GM23338 (cell line): ENCODE measurements around the gene HLA-F. TPM values are rescaled to one million over a fixed set of nuclear protein-coding genes. Genes with fewer than 3 reads are reported as not detected.

Experiments
- ATAC-seq: fragments of 200-7000 bp; cut with Tn5 transposase; 3 replicates; pipeline ENCODE4 v1.9.1; 2020
- DNase-seq: peaks from one replicate; pipeline ENCODE4 v3.0.0-alpha.2; 2015; ENCODE audit warnings: low spot score
- H2AFZ ChIP-seq: fragments of 200-600 bp; sonication (generic); 2 replicates; pipeline ENCODE4 v1.8.0; 2016; ENCODE audit warnings: antibody characterized with exemption, mild to moderate bottlenecking, moderate library complexity
- H3F3A ChIP-seq: fragments of 200-600 bp; sonication (generic); replicated peaks from 2 replicates; pipeline ENCODE4 v1.8.0; 2017; ENCODE audit warnings: antibody characterized with exemption, mixed run types, low read depth
- H3K27ac ChIP-seq: fragments of 200-600 bp; sonication (generic); 2 replicates; pipeline ENCODE4 v1.6.1; 2016; ENCODE audit warnings: low read depth
- H3K27me3 ChIP-seq: fragments of 200-600 bp; sonication (generic); 2 replicates; pipeline ENCODE4 v1.8.0; 2016; ENCODE audit warnings: mild to moderate bottlenecking, mixed run types, moderate library complexity; ENCODE audit not compliant: insufficient read depth
- H3K36me3 ChIP-seq: fragments of 200-600 bp; sonication (generic); 2 replicates; pipeline ENCODE4 v1.8.0; 2016; ENCODE audit warnings: mild to moderate bottlenecking; ENCODE audit not compliant: insufficient read depth
- H3K4me1 ChIP-seq: fragments of 200-600 bp; sonication (generic); 2 replicates; pipeline ENCODE4 v1.8.0; 2016; ENCODE audit warnings: mild to moderate bottlenecking, moderate library complexity; ENCODE audit not compliant: insufficient read depth
- H3K4me2 ChIP-seq: fragments of 200-600 bp; sonication (generic); 2 replicates; pipeline ENCODE4 v1.7.1; 2017; ENCODE audit warnings: mixed run types
- H3K4me3 ChIP-seq: fragments of 200-600 bp; sonication (generic); 2 replicates; pipeline ENCODE4 v1.6.1; 2016; ENCODE audit warnings: mixed run types
- H3K79me2 ChIP-seq: fragments of 200-600 bp; sonication (generic); replicated peaks from 2 replicates; pipeline ENCODE4 v1.8.0; 2017; ENCODE audit warnings: mild to moderate bottlenecking; ENCODE audit not compliant: insufficient read depth
- H3K9me2 ChIP-seq: fragments of 200-600 bp; sonication (generic); 2 replicates; pipeline ENCODE4 v1.8.0; 2017; ENCODE audit not compliant: insufficient read depth
- H4K20me1 ChIP-seq: fragments of 200-600 bp; sonication (generic); replicated peaks from 2 replicates; pipeline ENCODE4 v1.8.0; 2017; ENCODE audit warnings: mild to moderate bottlenecking; ENCODE audit not compliant: insufficient read depth
- H3K27ac Mint-ChIP-seq: 2 replicates; pipeline ENCODE4 v1.8.0; 2020; ENCODE audit warnings: inconsistent platforms, mild to moderate bottlenecking, moderate library complexity, mixed read lengths
- H3K27me3 Mint-ChIP-seq: 3 replicates; pipeline ENCODE4 v1.8.0; 2022; ENCODE audit warnings: low read depth, mild to moderate bottlenecking, moderate library complexity, mixed read lengths, inconsistent platforms; ENCODE audit not compliant: insufficient read depth, poor library complexity
- H3K36me3 Mint-ChIP-seq: 3 replicates; pipeline ENCODE4 v1.8.0; 2021; ENCODE audit warnings: low read depth, mild to moderate bottlenecking, inconsistent platforms, moderate library complexity, mixed read lengths
- H3K4me1 Mint-ChIP-seq: 3 replicates; pipeline ENCODE4 v1.8.0; 2020; ENCODE audit warnings: mild to moderate bottlenecking, inconsistent platforms, mixed read lengths
- H3K4me3 Mint-ChIP-seq: 3 replicates; pipeline ENCODE4 v1.8.0; 2021; ENCODE audit warnings: moderate library complexity, mild to moderate bottlenecking, inconsistent platforms, mixed read lengths
- H3K9me3 Mint-ChIP-seq: 3 replicates; pipeline ENCODE4 v1.8.0; 2020; ENCODE audit warnings: moderate library complexity, mild to moderate bottlenecking, inconsistent platforms, mixed read lengths
- CREB1 ChIP-seq: fragments of 250-450 bp; sonication (Bioruptor Pico); IDR thresholded peaks from 2 replicates; pipeline ENCODE4 v1.5.0; 2020; ENCODE audit warnings: low read depth, mild to moderate bottlenecking, moderate library complexity
- EZH2phosphoT487 ChIP-seq: fragments of 200-600 bp; sonication (generic); IDR thresholded peaks from one replicate; pipeline ENCODE4 v1.8.1; 2018; ENCODE audit warnings: antibody characterized with exemption; ENCODE audit not compliant: unreplicated experiment
- JUNB ChIP-seq: IDR thresholded peaks from one replicate; pipeline ENCODE4 v1.6.1; 2016; ENCODE audit warnings: antibody characterized with exemption; ENCODE audit not compliant: unreplicated experiment
- NANOG ChIP-seq: IDR thresholded peaks from 2 replicates; pipeline ENCODE4 v1.6.1; 2016; ENCODE audit warnings: antibody characterized with exemption, borderline replicate concordance
- POLR2AphosphoS5 ChIP-seq: IDR thresholded peaks from 2 replicates; pipeline ENCODE4 v1.6.1; 2016; ENCODE audit warnings: antibody characterized with exemption, low read depth
- STAT1 ChIP-seq: IDR thresholded peaks from one replicate; pipeline ENCODE4 v1.6.1; 2016; ENCODE audit warnings: antibody characterized with exemption; ENCODE audit not compliant: unreplicated experiment
- ZNF114 ChIP-seq: fragments of 250-450 bp; sonication (Bioruptor Pico); IDR thresholded peaks from 2 replicates; pipeline ENCODE4 v1.5.0; 2020; ENCODE audit warnings: mild to moderate bottlenecking, moderate library complexity
- ZNF331 ChIP-seq: fragments of 250-450 bp; sonication (Bioruptor Pico); IDR thresholded peaks from 2 replicates; pipeline ENCODE4 v1.5.0; 2020; ENCODE audit warnings: low read depth, mild to moderate bottlenecking, moderate library complexity
- polyA plus RNA-seq: library from polyadenylated mRNA; unstranded; fragments of >200 nt; fragmentation: Nextera tagmentation; extraction: Ambion mirVana; gene quantifications from 2 replicates; pipeline ENCODE4 v1.2.1, GENCODE V29; 2016
- total RNA-seq: library from RNA; depleted of rRNA; stranded (reverse); fragments of >200 nt; shearing (Covaris generic); gene quantifications from 2 replicates; pipeline ENCODE4 v1.2.3, GENCODE V29; 2014
- TF ChIP-seq, protein P1 (sequence below): IDR thresholded peaks from 2 replicates; pipeline ENCODE4 v1.6.1; 2016; ENCODE audit warnings: antibody characterized with exemption
- TF ChIP-seq, protein P2 (sequence below): IDR thresholded peaks from one replicate; pipeline ENCODE4 v1.6.1; 2018; ENCODE audit warnings: antibody characterized with exemption; ENCODE audit not compliant: unreplicated experiment
- TF ChIP-seq, protein P3 (sequence below), 2 experiments: fragments of 200-600 bp in 1 of 2; sonication (generic) in 1 of 2; conservative IDR thresholded peaks; 2 replicates each; pipeline versions ENCODE4 v1.5.1 to v1.6.1; 2016 to 2017; ENCODE audit warnings: antibody characterized with exemption in 2 of 2, low read depth in 2 of 2, mild to moderate bottlenecking in 2 of 2, moderate library complexity in 1 of 2

The HLA-F gene
- total and polyA plus RNA-seq, 2 experiments from 2014 or later: 4.4 to 10.4 TPM

DNA sequence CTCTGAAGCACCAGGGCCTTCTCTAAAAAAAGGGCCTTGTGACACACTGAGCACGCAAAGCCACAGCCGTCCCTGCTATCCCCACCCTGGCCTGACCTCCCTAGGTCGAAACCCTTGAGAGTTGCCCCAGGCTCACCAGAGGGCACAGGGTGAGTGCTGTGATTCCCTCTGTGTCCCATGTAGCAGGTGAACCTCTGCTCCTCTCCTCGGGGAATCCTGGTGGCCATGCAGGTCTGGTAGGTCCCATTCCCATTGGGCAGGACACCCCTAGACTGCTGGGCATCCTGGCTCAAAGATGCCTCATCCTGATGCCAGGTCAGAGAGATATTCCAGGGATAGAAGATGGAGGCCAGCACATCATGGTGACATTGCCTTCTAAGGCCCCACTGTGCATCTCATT is 20.9 kb downstream of the HLA-F start (continued):
- TF ChIP-seq STAT1 (no peak), ZNF331 (CRISPR knock-in tag) (no peak), CREB1 (no peak), NANOG (no peak), JUNB (no peak), EZH2phosphoT487 (no peak)
- TF ChIP-seq, protein P1, sequence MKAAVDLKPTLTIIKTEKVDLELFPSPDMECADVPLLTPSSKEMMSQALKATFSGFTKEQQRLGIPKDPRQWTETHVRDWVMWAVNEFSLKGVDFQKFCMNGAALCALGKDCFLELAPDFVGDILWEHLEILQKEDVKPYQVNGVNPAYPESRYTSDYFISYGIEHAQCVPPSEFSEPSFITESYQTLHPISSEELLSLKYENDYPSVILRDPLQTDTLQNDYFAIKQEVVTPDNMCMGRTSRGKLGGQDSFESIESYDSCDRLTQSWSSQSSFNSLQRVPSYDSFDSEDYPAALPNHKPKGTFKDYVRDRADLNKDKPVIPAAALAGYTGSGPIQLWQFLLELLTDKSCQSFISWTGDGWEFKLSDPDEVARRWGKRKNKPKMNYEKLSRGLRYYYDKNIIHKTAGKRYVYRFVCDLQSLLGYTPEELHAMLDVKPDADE: no peak
- TF ChIP-seq, protein P2, sequence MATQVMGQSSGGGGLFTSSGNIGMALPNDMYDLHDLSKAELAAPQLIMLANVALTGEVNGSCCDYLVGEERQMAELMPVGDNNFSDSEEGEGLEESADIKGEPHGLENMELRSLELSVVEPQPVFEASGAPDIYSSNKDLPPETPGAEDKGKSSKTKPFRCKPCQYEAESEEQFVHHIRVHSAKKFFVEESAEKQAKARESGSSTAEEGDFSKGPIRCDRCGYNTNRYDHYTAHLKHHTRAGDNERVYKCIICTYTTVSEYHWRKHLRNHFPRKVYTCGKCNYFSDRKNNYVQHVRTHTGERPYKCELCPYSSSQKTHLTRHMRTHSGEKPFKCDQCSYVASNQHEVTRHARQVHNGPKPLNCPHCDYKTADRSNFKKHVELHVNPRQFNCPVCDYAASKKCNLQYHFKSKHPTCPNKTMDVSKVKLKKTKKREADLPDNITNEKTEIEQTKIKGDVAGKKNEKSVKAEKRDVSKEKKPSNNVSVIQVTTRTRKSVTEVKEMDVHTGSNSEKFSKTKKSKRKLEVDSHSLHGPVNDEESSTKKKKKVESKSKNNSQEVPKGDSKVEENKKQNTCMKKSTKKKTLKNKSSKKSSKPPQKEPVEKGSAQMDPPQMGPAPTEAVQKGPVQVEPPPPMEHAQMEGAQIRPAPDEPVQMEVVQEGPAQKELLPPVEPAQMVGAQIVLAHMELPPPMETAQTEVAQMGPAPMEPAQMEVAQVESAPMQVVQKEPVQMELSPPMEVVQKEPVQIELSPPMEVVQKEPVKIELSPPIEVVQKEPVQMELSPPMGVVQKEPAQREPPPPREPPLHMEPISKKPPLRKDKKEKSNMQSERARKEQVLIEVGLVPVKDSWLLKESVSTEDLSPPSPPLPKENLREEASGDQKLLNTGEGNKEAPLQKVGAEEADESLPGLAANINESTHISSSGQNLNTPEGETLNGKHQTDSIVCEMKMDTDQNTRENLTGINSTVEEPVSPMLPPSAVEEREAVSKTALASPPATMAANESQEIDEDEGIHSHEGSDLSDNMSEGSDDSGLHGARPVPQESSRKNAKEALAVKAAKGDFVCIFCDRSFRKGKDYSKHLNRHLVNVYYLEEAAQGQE: no peak
- TF ChIP-seq, protein P3, sequence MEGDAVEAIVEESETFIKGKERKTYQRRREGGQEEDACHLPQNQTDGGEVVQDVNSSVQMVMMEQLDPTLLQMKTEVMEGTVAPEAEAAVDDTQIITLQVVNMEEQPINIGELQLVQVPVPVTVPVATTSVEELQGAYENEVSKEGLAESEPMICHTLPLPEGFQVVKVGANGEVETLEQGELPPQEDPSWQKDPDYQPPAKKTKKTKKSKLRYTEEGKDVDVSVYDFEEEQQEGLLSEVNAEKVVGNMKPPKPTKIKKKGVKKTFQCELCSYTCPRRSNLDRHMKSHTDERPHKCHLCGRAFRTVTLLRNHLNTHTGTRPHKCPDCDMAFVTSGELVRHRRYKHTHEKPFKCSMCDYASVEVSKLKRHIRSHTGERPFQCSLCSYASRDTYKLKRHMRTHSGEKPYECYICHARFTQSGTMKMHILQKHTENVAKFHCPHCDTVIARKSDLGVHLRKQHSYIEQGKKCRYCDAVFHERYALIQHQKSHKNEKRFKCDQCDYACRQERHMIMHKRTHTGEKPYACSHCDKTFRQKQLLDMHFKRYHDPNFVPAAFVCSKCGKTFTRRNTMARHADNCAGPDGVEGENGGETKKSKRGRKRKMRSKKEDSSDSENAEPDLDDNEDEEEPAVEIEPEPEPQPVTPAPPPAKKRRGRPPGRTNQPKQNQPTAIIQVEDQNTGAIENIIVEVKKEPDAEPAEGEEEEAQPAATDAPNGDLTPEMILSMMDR (conservative IDR thresholded peaks at IDR 0.05; ENCODE audit: low read depth in 2 of 2): no peak

DNA sequence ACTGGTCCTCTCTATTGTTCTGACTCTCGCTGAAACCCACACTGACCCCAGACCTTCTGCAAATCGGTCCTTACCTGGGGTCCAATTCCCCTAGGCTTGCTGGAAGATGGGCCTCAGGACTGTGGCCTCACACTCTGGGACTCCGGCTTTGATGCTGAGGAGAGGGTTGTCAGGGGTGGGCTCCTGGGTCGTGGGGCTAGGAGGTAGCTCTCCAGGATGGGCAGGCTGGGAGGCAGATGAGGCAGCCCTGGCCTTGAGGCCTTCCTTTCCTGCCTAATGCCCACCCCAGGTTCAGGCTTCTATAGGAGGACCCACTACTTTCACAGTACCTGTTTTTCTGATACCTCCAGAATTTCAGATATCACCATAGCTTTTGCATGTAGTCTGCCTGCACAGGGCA is 21.4 kb downstream of the HLA-F start:
- ATAC-seq: no peak
- peaks cover 28% of the 10 kb centered on the region for H3K27me3 Mint-ChIP-seq

More for the DNA sequence above, 21.4 kb downstream of the HLA-F start:
- no peaks in the 10 kb centered on the region for H3K36me3 ChIP-seq
- H3K9me3 Mint-ChIP-seq: peaks cover 5% of the 10 kb centered on the region; the same call in 1 of the 3 replicates
- peaks cover 9% of the 10 kb centered on the region; the same call in 2 of the 3 replicates for H3K36me3 Mint-ChIP-seq
- H3K79me2 ChIP-seq: no peaks in the 10 kb centered on the region
- no peak for TF ChIP-seq EZH2phosphoT487
- TF ChIP-seq STAT1: no peak
- TF ChIP-seq, protein P2: no peak
- TF ChIP-seq, protein P3 (conservative IDR thresholded peaks at IDR 0.05; ENCODE audit: low read depth in 2 of 2): no peak
- TF ChIP-seq, protein P1: no peak
- no peak for TF ChIP-seq POLR2AphosphoS5
- TF ChIP-seq ZNF331 (CRISPR knock-in tag): no peak
- TF ChIP-seq ZNF114 (CRISPR knock-in tag): no peak
- no peak for TF ChIP-seq CREB1
- H3F3A ChIP-seq: peaks cover 4% of the 10 kb centered on the region
- H3K9me2 ChIP-seq: 0 out of 2 replicates have a peak, but pooled peaks cover 4% of the 10 kb centered on the region
- H4K20me1 ChIP-seq: no peaks in the 10 kb centered on the region
- DNase-seq: no peak
- no peak overlapping the region for H2AFZ ChIP-seq
- H3K4me3 ChIP-seq: no peak overlapping the region
- peaks cover 10% of the 10 kb centered on the region; the same call in 1 of the 2 replicates for H3K4me1 ChIP-seq
- peaks cover 9% of the 10 kb centered on the region for H3K4me1 Mint-ChIP-seq
- H3K27me3 ChIP-seq: peaks cover 28% of the 10 kb centered on the region
- H3K27ac ChIP-seq: no peak overlapping the region
- no peak overlapping the region for H3K27ac Mint-ChIP-seq
- H3K4me3 Mint-ChIP-seq: no peak overlapping the region
- no peak overlapping the region for H3K4me2 ChIP-seq
